Right kidney (tissue), 9 donors: ENCODE results near the gene CSH2.
A peak's percentile ranks its signal among the peaks of the same experiment; 100 is the strongest.
"Not testable (repeated sequence)": the region's sequence is repeated elsewhere in the genome, so short reads cannot be mapped to it uniquely, and the experiment has no call there.

ENCODE experiments used
- DNase-seq: peaks from one replicate; pipeline ENCODE4 v3.0.0-alpha.2; 2016
- long read RNA-seq, 8 donors: transcript quantifications; one replicate each; lab custom pipeline, GENCODE V29; 2026

The CSH2 gene
- long read RNA-seq, donor 1: 0 reads
- long read RNA-seq, donor 2: 0 reads
- long read RNA-seq, donor 3: 0 reads
- long read RNA-seq, donor 4: 0 reads
- long read RNA-seq, donor 5: 0 reads
- long read RNA-seq, donor 6, partial matches to known transcripts: 0 of 4 reads
- long read RNA-seq, donor 6, other reads (novel, unspliced or antisense): 0 of 4 reads
- long read RNA-seq, donor 7: 0 reads
- long read RNA-seq, donor 8: 0 reads

DNA sequence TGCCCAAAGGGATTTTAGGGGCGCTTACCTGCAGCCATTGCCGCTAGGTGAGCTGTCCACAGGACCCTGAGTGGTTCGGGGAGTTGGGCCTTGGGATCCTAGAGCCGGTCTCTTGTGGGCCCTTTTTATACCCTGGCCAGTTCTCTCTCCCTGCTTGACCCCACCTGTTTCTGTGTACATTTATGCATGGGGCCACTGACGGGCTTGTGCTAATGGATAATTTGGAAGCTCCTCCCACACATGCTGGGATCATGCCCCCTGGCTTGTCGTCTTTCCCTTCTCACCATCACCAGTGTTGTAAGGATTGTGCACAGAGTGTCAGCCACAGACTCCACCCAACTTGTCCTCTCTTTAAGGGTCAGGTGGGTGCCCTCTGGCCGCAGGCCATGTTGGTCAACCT is at the start of gene CSH2:
CSH2 (minus strand) TSS at position 101 of the 400 bp plus-strand sequence; CDS start at position 38, 63 bp downstream.
- not testable (repeated sequence) for DNase-seq

DNA sequence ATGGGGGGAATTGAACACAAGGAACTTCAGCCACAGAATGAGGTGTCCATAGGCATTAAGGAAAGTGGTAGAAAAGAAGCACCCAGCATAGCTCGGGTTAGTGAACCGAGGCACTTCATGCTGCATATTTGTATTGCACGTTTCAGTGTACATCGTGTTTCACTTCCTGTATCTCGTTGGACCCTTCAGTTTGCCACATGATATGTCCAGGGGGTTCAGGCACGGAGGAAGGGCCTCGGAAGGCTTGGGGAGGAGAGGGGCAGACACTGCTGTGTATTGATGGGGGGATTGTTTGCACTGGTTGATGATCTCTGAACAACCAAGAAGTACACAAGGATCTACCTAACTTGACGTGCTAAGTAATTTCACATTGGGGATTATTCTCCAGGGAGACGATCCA is 48.9 kb upstream of the CSH2 start:
- DNase-seq: not testable (repeated sequence)

DNA sequence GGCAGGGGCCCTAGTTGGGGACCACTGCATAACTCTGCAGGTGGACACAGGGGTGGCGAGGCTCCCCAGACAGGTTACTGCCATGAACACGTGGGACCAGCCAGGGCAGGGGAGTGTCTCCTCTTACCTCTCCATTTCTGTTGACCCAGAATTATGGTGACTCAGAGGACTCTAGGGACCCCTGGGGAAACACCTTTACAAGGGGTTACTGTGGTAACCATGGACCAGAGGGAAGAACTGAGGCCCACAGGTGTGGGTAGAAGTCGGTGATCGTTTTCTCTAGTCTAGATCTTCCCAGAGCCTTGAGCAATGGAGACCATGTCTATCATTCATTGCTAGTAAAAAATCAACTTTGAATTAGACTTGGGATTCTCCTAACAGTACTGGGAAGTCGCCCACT is 47.3 kb upstream of the CSH2 start:
- DNase-seq: not testable (repeated sequence)

GRCh38 chr17:63920050-63920449 is 46.6 kb upstream of the CSH2 start:
- not testable (repeated sequence) for DNase-seq

DNA sequence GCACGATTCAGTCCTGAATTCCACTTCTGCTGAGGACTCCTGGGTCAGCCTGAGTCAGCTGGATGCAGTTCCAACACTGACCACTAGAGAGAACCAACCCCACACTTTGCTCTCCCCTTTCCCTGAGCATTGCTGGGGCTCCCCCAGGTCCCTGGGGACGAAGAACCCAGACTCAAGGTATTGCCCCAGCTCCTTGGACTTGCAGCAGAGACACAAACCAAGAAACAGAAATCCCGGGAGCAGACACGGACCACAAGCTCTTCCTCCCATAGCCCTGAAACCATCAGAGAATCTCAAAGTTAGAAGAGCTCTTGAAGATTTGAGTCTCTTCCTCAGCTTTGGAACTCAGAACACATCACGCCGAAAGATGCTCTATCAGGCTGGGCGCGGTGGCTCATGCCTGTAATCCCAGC is 45.8 kb upstream of the CSH2 start:
- peak; percentile 61 for DNase-seq

DNA sequence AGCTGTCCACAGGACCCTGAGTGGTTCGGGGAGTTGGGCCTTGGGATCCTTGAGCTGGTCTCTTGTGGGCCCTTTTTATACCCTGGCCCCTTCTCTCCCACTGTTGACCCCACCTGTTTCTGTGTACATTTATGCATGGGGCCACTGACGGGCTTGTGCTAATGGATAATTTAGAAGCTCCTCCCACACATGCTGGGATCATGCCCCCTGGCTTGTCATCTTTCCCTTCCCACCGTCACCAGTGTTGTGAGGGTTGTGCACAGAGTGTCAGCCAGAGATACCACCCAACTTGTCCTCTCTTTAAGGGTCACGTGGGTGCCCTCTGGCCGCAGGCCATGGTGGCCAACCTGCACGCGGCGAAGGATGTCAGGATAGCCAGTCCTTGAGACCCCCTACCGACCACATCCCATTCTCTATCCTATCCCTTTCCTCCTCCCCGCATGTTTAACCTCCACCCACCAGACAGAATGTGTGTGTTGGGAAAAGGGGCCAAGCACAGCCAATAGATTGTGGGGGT is 45.4 kb upstream of the CSH2 start, which contains the start of gene GH1:
GH1 (minus strand) TSS at position 51 of the 517 bp plus-strand sequence. CDS start 63 bp downstream, outside the sequence.
- DNase-seq: not testable (repeated sequence)

DNA sequence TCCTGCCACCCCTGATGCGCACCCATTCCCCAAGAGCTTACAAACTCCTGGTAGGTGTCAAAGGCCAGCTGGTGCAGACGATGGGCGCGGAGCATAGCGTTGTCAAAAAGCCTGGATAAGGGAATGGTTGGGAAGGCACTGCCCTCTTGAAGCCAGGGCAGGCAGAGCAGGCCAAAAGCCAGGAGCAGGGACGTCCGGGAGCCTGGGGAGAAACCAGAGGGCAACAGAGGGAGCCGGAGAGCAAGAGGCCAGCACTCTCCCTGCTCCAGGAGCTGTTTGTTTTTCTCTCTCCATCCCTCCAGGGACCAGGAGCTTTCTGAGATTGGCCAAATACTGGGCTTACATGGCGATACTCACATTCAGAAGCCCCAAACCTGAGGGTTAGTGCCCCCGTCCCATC is 44.8 kb upstream of the CSH2 start:
- no peak for DNase-seq

- no peak for DNase-seq
Measured at GRCh38 chr17:63917646-63918045, 44.2 kb upstream of the CSH2 start.

GRCh38 chr17:63917206-63917605 is 43.7 kb upstream of the CSH2 start:
- not testable (repeated sequence) for DNase-seq

DNA sequence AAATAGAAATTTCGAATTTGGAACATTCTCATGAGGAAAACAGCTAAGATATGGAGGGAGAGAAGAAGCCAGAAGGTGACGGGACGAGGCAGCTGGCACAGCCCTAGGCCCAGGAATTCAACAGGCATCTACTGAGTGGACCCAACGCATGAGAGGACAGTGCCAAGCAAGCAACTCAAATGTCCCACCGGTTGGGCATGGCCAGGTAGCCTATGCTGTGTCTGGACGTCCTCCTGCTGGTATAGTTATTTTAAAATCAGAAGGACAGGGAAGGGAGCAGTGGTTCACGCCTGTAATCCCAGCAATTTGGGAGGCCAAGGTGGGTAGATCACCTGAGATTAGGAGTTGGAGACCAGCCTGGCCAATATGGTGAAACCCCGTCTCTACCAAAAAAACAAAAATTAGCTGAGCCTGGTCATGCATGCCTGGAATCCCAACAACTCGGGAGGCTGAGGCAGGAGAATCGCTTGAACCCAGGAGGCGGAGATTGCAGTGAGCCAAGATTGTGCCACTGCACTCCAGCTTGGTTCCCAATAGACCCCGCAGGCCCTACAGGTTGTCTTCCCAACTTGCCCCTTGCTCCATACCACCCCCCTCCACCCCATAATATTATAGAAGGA is 43.2 kb upstream of the CSH2 start:
- no peak for DNase-seq

- not testable (repeated sequence) for DNase-seq
Measured at GRCh38 chr17:63915753-63916152, 42.3 kb upstream of the CSH2 start.

DNA sequence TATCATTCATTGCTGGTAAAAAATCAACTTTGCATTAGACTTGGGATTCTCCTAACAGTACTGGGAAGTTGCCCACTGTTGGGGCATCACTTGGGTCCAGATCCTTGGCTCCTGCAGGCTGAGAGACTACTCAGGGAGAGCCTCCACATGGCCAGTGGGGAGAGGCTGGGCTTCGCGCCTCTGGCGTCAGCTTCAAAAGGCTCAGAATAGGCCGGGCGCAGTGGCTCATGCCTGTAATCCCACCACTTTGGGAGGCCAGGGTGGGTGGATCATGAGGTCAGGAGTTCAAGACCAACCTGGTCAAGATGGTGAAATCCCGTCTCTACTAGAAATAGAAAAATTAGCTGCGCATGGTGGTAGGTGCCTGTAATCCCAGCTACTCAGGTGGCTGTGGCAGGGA is 41.0 kb upstream of the CSH2 start:
- no peak for DNase-seq

DNA sequence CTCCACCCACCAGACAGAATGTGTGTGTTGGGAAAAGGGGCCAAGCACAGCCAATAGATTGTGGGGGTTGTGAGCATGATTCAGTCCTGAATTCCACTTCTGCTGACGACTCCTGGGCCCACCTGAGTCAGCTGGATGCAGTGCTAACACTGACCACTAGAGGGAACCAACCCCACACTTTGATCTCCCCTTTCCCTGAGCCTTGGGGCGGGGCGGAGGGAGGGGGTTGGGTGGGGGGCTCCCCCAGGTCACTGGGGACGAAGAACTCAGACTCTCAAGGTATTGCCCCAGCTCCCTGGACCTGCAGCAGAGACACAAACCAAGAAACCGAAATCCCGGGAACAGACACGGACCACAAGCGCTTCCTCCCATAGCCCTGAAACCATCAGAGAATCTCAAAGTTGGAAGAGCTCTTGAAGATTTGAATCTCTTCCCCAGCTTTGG is 38.2 kb upstream of the CSH2 start:
- DNase-seq: peak; percentile 25

DNA sequence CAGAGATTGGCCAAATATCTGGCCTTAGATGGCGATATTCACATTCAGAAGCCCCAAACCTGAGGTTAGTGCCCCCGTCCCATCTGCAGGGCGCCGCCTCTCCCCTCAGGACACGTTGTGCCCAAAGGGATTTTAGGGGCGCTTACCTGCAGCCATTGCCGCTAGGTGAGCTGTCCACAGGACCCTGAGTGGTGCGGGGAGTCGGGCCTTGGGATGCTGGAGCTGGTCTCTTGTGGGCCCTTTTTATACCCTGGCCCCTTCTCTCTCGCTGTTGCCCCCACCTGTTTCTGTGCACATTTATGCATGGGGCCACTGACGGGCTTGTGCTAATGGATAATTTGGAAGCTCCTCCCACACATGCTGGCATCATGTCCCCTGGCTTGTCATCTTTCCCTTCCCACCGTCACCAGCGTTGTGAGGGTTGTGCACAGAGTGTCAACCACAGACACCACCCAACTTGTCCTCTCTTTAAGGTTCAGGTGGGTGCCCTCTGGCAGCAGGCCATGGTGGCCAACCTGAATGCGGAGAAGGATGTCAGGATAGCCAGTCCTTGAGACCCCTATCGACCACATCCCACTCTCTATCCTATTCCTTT is 37.7 kb upstream of the CSH2 start, which contains the start of gene CSHL1:
CSHL1 (minus strand) TSS at position 218 of the 595 bp plus-strand sequence; CDS start at position 156, 62 bp downstream.
- DNase-seq: no peak

GRCh38 chr17:63910096-63910495 is 36.6 kb upstream of the CSH2 start:
- no peak for DNase-seq

GRCh38 chr17:63909586-63909985 is 36.1 kb upstream of the CSH2 start:
- DNase-seq: not testable (repeated sequence)

DNA sequence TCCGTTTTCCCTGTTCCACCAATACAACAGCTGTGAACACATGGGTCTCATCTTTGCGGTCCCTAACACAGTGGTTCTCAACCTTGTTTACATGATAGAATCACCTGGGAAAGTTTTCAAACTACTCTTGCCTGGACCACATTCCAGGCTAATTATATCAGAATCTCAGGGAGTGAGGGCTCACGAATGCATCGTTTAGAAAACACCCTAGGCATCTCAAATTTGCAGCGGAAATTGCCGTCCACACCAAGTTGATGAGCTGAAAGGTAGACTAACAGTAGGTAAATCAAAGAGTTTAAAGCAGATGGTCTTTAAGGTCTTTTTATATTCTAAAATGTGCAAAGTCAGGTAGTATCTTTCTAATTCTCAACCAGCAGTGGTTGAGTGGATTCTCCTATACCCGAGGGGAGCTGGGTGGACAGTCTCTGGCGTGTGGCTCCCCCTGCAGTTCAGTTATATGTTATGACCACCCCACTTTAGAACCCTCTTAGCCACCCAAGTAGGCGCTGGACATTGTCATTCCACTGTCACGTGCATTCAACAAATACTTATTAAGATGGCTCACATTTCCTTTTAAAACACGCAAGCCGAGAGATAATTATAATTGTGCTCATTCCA is 33.8 kb upstream of the CSH2 start:
- not testable (repeated sequence) for DNase-seq

DNA sequence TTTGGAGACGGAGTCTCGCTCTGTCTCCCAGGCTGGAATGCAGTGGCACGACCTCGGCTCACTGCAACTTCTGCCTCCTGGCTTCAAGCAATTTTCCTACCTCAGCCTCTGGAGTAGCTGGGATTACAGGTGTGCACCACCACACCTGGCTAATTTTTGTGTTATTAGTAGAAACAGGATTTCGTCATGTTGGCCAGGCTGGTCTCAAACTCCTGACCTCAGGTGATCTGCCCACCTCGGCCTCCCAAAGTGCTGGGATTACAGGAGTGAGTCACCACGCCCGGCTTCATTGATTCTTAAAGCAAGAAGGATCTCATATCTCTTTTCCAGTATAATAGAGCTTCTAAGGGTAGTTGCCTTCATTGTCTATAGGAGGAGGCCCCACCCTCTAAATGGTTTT is 31.3 kb upstream of the CSH2 start:
- not testable (repeated sequence) for DNase-seq

GRCh38 chr17:63903787-63904201 is 30.3 kb upstream of the CSH2 start:
- not testable (repeated sequence) for DNase-seq

DNA sequence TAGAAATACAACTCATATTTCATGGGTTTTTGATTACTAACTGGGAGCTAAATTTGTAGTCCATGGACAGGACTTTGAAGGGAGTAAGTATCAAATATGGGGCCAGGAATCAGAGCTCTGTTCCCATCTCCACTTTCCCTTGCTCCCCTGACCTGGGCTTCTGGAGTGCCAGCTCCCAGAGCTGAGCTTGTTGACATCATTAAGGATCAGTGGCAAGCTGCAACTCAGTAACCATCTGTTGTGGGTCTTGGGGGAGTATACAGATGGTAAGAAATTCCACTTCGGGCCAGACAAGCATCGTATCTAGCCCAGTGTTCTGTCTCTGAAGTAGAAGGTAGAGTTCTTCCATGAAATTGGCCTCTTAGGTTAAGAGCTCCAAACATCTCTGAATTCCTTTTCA is 28.5 kb upstream of the CSH2 start:
- DNase-seq: not testable (repeated sequence)

GRCh38 chr17:63898899-63899798 is 25.7 kb upstream of the CSH2 start:
- not testable (repeated sequence) for DNase-seq
